Colonic mucosa (tissue), 4 donors: ENCODE data around the gene DHRSX. TPM values are rescaled to one million over a fixed set of nuclear protein-coding genes. Genes with fewer than 3 reads are reported as not detected.
"Not testable (repeated sequence)": the region's sequence is repeated elsewhere in the genome, so short reads cannot be mapped to it uniquely, and the experiment has no call there.

ENCODE experiments used
- DNase-seq: peaks from one replicate; pipeline ENCODE4 v3.0.0-alpha.2; 2020
- H3K27ac ChIP-seq: fragments of 200-600 bp; one replicate; pipeline ENCODE4 v1.8.0; 2021
- H3K27me3 ChIP-seq: fragments of 200-600 bp; one replicate; pipeline ENCODE4 v1.8.0; 2021
- H3K36me3 ChIP-seq: fragments of 200-600 bp; one replicate; pipeline ENCODE4 v1.8.0; 2021
- H3K4me1 ChIP-seq: fragments of 200-600 bp; one replicate; pipeline ENCODE4 v1.8.0; 2021; ENCODE audit warnings: mild to moderate bottlenecking
- H3K4me3 ChIP-seq: fragments of 200-600 bp; one replicate; pipeline ENCODE4 v1.8.0; 2021
- H3K9ac ChIP-seq, 2 donors: one replicate each; pipeline ENCODE4 v1.7.0; 2013; ENCODE audit warnings: control low read depth in 2 of 2, low read depth in 2 of 2, low read length in 2 of 2
- H3K9me3 ChIP-seq: fragments of 200-600 bp; one replicate; pipeline ENCODE4 v1.8.0; 2021
- CTCF ChIP-seq: fragments of 200-600 bp; IDR thresholded peaks from one replicate; pipeline ENCODE4 v1.8.0; 2022; ENCODE audit warnings: antibody characterized with exemption, mild to moderate bottlenecking
- intact Hi-C: fragments of 100-400 bp; cut with DNase I; formaldehyde crosslinking; loops from one replicate; pipeline ENCODE4 v1.14.1; 2022
- total RNA-seq, 2 donors: library from RNA; stranded (reverse); fragmentation: NEBNext Ultra II Directional in 1 of 2; extraction: Animal tissue kit (Norgen Biotek cat#: 25700) in 1 of 2; gene quantifications; one replicate each; pipeline ENCODE4 v1.2.1, GENCODE V29; 2021
- donor health status: healthy.
- donor health status: DM: no; HTN: no; CAD: no.
- donor health status: DM: no; HTN: no; CAD: no.

Gene DHRSX
- total RNA-seq, 2 donors from 2014 or later, result 28.6 to 43.3 TPM

GRCh38 chrX:2226182-2226581 is 274.6 kb downstream of the DHRSX start:
- DNase-seq, result no peak
- H3K4me3 ChIP-seq, result no peak overlapping the region
- H3K27me3 ChIP-seq, result no peaks in the 10 kb centered on the region
- no peak overlapping the region for H3K27ac ChIP-seq
- H3K9me3 ChIP-seq, result no peaks in the 10 kb centered on the region
- TF ChIP-seq CTCF, result no peak
- H3K36me3 ChIP-seq, result no peaks in the 10 kb centered on the region
- no peak overlapping the region for H3K9ac ChIP-seq
- intact Hi-C loops, result no loop called here
- no peaks in the 10 kb centered on the region for H3K4me1 ChIP-seq

- intact Hi-C loops, result no loop called here
- Histone ChIP-seq H3K9me3 (no peaks in the 10 kb centered on the region), H3K36me3 (no peaks in the 10 kb centered on the region), H3K4me1 (no peaks in the 10 kb centered on the region), H3K27me3 (no peaks in the 10 kb centered on the region), H3K4me3 (no peak overlapping the region), H3K27ac (no peak overlapping the region), H3K9ac (no peak overlapping the region)
- TF ChIP-seq CTCF, result no peak
- DNase-seq, result no peak
Observed at GRCh38 chrX:2224597-2225235, 276.1 kb downstream of the DHRSX start.

- intact Hi-C loops, result no loop called here
- no peak overlapping the region for H3K27ac ChIP-seq
- H3K36me3 ChIP-seq, result no peaks in the 10 kb centered on the region
- no peak for TF ChIP-seq CTCF
- no peak overlapping the region for H3K4me3 ChIP-seq
- no peaks in the 10 kb centered on the region for H3K27me3 ChIP-seq
- H3K9ac ChIP-seq, result no peak overlapping the region
- no peak for DNase-seq
- no peaks in the 10 kb centered on the region for H3K9me3 ChIP-seq
- no peaks in the 10 kb centered on the region for H3K4me1 ChIP-seq
Observed at GRCh38 chrX:2224161-2224560, 276.6 kb downstream of the DHRSX start.

- no peaks in the 10 kb centered on the region for H3K27me3 ChIP-seq
- DNase-seq, result no peak
- H3K4me1 ChIP-seq, result no peaks in the 10 kb centered on the region
- no peak for TF ChIP-seq CTCF
- no peak overlapping the region for H3K9ac ChIP-seq
- no peaks in the 10 kb centered on the region for H3K36me3 ChIP-seq
- intact Hi-C loops, result no loop called here
- H3K27ac ChIP-seq, result no peak overlapping the region
- no peaks in the 10 kb centered on the region for H3K9me3 ChIP-seq
- no peak overlapping the region for H3K4me3 ChIP-seq
Observed at GRCh38 chrX:2220829-2221567, 279.8 kb downstream of the DHRSX start.

- Histone ChIP-seq H3K4me1 (no peaks in the 10 kb centered on the region), H3K9ac (no peak overlapping the region), H3K36me3 (no peaks in the 10 kb centered on the region), H3K9me3 (no peaks in the 10 kb centered on the region), H3K27me3 (no peaks in the 10 kb centered on the region), H3K27ac (no peak overlapping the region), H3K4me3 (no peak overlapping the region)
- TF ChIP-seq CTCF, result no peak
- intact Hi-C loops, result no loop called here
- DNase-seq, result no peak
Observed at GRCh38 chrX:2220296-2220695, 280.5 kb downstream of the DHRSX start.

GRCh38 chrX:2214138-2214823 is 286.5 kb downstream of the DHRSX start:
- H3K36me3 ChIP-seq, H3K27ac ChIP-seq, DNase-seq, intact Hi-C loops, H3K4me1 ChIP-seq, H3K9me3 ChIP-seq, H3K27me3 ChIP-seq, H3K9ac ChIP-seq, H3K4me3 ChIP-seq: not testable (repeated sequence)

GRCh38 chrX:2211667-2212066 is 289.1 kb downstream of the DHRSX start:
- H3K4me3 ChIP-seq, DNase-seq, H3K27me3 ChIP-seq, H3K9ac ChIP-seq, H3K9me3 ChIP-seq, intact Hi-C loops, H3K27ac ChIP-seq, H3K4me1 ChIP-seq, H3K36me3 ChIP-seq: not testable (repeated sequence)
